Natural killer cell (primary cell): ENCODE data around the gene DLX4. TPM values are rescaled to one million over a fixed set of nuclear protein-coding genes. Genes with fewer than 3 reads are reported as not detected.

Source experiments
- ATAC-seq, 3 donors: fragments of 150-1000 bp in 2 of 3; fragments of 200-7000 bp in 1 of 3; cut with Tn5 transposase; 1 replicate in 1 of 3; 2 replicates in 2 of 3; pipeline ENCODE4 v1.10.0; 2021; ENCODE audit warnings: mild to moderate bottlenecking in 2 of 3, moderate library complexity in 2 of 3
- DNase-seq, 2 donors: peaks; one replicate each; pipeline versions ENCODE4 v3.0.0 to v3.0.0-alpha.2; 2013 to 2021; ENCODE audit warnings: mixed read lengths in 1 of 2
- H3K27ac ChIP-seq: one replicate; pipeline ENCODE4 v1.5.1; 2013; ENCODE audit warnings: mild to moderate bottlenecking, low read length
- H3K27me3 ChIP-seq: one replicate; pipeline ENCODE4 v1.6.1; 2013; ENCODE audit warnings: low read length; ENCODE audit not compliant: control insufficient read depth, insufficient read depth
- H3K36me3 ChIP-seq: one replicate; pipeline ENCODE4 v1.6.1; 2013; ENCODE audit warnings: low read length; ENCODE audit not compliant: control insufficient read depth, insufficient read depth
- H3K4me1 ChIP-seq: one replicate; pipeline ENCODE4 v1.6.1; 2013; ENCODE audit warnings: low read length; ENCODE audit not compliant: control insufficient read depth, insufficient read depth
- H3K4me3 ChIP-seq: one replicate; pipeline ENCODE4 v1.5.1; 2013; ENCODE audit warnings: low read length
- H3K9me3 ChIP-seq: one replicate; pipeline ENCODE4 v1.6.1; 2013; ENCODE audit warnings: low read length; ENCODE audit not compliant: control insufficient read depth, insufficient read depth
- H3K27ac Mint-ChIP-seq, 2 donors: one replicate each; pipeline ENCODE4 v1.8.0; 2022; ENCODE audit warnings: mild to moderate bottlenecking in 2 of 2, mixed read lengths in 2 of 2, moderate library complexity in 1 of 2
- H3K27me3 Mint-ChIP-seq, 2 donors: one replicate each; pipeline ENCODE4 v1.8.0; 2022; ENCODE audit warnings: low read depth in 2 of 2, mixed read lengths in 2 of 2
- H3K36me3 Mint-ChIP-seq: one replicate; pipeline ENCODE4 v1.8.0; 2022; ENCODE audit warnings: mixed read lengths
- H3K4me1 Mint-ChIP-seq, 2 donors: one replicate each; pipeline ENCODE4 v1.8.0; 2022; ENCODE audit warnings: mixed read lengths in 2 of 2
- H3K4me3 Mint-ChIP-seq: one replicate; pipeline ENCODE4 v1.8.0; 2022; ENCODE audit warnings: mild to moderate bottlenecking, moderate library complexity, mixed read lengths
- H3K9me3 Mint-ChIP-seq, 2 donors: one replicate each; pipeline ENCODE4 v1.8.0; 2022; ENCODE audit warnings: mixed read lengths in 2 of 2
- WGBS: methylation state at CpG from one replicate; pipeline ENCODE4 v1.1.7; 2013; ENCODE audit warnings: missing lambda C conversion rate; ENCODE audit not compliant: insufficient coverage; 5-methylcytosine and 5-hydroxymethylcytosine counted together
- intact Hi-C: fragments of 100-400 bp; cut with micrococcal nuclease; formaldehyde crosslinking; loops from one replicate; pipeline ENCODE4 v1.14.2; 2022
- total RNA-seq, 4 donors: library from RNA; stranded (reverse); fragments of 120-200 nt in 1 of 4; gene quantifications; one replicate each; pipeline versions ENCODE4 v1.2.3 to v1.2.4, GENCODE V29; 2013 to 2022
- TF ChIP-seq, protein P1 (sequence below): fragments of 200-600 bp; IDR thresholded peaks from one replicate; pipeline ENCODE4 v1.8.0; 2022; ENCODE audit warnings: antibody characterized with exemption

Gene DLX4
- total RNA-seq, 3 donors from 2014 or later (not counting 1 experiment from before 2014, with no cell fraction given) = 0.35 to 1.1 TPM; not detected in 1

DNA sequence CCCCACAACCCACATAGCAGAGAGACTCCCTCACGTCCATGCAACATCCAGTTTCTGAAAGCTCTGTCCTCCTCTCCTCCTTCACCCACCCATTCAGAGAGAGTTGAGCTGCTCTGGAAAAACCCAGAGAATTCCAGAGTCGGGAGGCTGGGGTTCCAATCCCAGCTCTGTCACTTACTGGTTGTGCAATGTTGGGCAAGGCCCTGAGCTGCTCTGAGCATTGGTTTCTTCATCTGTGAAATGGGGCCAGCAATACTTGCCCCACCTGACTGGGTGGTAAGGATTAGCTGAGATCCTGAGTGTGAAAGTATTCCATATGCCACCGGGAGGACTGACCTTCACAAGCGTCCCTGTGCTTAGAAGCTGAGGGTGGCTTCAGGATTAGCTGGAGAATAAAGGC, 12.2 kb upstream of the DLX4 start:
- 71% methylated on average over 4 of the region's 4 CpGs for WGBS
- no peak overlapping the region for H3K4me3 Mint-ChIP-seq

DNA sequence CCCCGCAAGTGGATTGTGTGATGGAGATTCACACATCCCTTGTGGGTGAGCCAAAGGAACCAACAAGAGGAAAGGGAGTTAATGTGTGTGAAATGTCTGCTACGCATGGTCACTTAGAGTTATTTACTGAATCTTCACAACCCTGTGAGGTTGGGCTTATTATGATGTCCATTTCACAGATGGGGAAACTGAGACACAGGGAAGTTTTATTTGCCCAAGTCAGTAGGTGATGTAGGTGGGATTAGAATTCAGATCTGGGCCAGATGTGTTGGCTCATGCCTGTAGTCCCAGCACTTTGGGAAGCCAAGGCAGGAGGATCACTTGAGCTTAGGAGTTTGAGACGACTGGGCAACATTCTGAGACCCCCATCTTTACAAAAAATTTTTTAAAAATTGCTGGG, 11.6 kb upstream of the DLX4 start:
- DNase-seq (no peak), ATAC-seq (no peak)
- 78% methylated on average over 3 of the region's 3 CpGs for WGBS
- Histone ChIP-seq H3K27ac (no peak overlapping the region), H3K9me3 (no peaks in the 10 kb centered on the region), H3K27me3 (peaks cover 2% of the 10 kb centered on the region), H3K4me1 (no peaks in the 10 kb centered on the region), H3K36me3 (no peaks in the 10 kb centered on the region), H3K4me3 (no peak overlapping the region)
- intact Hi-C loops = no loop called here
- Mint-ChIP-seq H3K36me3 (no peaks in the 10 kb centered on the region), H3K9me3 (no peaks in the 10 kb centered on the region), H3K4me1 (peaks cover 0 to 4% of the 10 kb centered on the region in 2 donors), H3K27ac (no peak overlapping the region), H3K4me3 (no peak overlapping the region), H3K27me3 (peaks cover 31 to 36% of the 10 kb centered on the region in 2 donors)
- TF ChIP-seq, protein P1, sequence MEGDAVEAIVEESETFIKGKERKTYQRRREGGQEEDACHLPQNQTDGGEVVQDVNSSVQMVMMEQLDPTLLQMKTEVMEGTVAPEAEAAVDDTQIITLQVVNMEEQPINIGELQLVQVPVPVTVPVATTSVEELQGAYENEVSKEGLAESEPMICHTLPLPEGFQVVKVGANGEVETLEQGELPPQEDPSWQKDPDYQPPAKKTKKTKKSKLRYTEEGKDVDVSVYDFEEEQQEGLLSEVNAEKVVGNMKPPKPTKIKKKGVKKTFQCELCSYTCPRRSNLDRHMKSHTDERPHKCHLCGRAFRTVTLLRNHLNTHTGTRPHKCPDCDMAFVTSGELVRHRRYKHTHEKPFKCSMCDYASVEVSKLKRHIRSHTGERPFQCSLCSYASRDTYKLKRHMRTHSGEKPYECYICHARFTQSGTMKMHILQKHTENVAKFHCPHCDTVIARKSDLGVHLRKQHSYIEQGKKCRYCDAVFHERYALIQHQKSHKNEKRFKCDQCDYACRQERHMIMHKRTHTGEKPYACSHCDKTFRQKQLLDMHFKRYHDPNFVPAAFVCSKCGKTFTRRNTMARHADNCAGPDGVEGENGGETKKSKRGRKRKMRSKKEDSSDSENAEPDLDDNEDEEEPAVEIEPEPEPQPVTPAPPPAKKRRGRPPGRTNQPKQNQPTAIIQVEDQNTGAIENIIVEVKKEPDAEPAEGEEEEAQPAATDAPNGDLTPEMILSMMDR = no peak

More for the DNA sequence above, 12.2 kb upstream of the DLX4 start:
- H3K36me3 ChIP-seq = no peaks in the 10 kb centered on the region
- no peak overlapping the region for H3K4me3 ChIP-seq
- H3K9me3 ChIP-seq = no peaks in the 10 kb centered on the region
- no peak overlapping the region for H3K27ac ChIP-seq
- intact Hi-C loops = no loop called here
- DNase-seq (no peak), ATAC-seq (no peak)
- peaks cover 34 to 35% of the 10 kb centered on the region in 2 donors for H3K27me3 Mint-ChIP-seq
- no peak overlapping the region for H3K27ac Mint-ChIP-seq
- H3K36me3 Mint-ChIP-seq = no peaks in the 10 kb centered on the region
- no peaks in the 10 kb centered on the region for H3K9me3 Mint-ChIP-seq
- peaks cover 0 to 4% of the 10 kb centered on the region in 2 donors for H3K4me1 Mint-ChIP-seq
- no peaks in the 10 kb centered on the region for H3K27me3 ChIP-seq
- no peaks in the 10 kb centered on the region for H3K4me1 ChIP-seq
- TF ChIP-seq, protein P1 = no peak

DNA sequence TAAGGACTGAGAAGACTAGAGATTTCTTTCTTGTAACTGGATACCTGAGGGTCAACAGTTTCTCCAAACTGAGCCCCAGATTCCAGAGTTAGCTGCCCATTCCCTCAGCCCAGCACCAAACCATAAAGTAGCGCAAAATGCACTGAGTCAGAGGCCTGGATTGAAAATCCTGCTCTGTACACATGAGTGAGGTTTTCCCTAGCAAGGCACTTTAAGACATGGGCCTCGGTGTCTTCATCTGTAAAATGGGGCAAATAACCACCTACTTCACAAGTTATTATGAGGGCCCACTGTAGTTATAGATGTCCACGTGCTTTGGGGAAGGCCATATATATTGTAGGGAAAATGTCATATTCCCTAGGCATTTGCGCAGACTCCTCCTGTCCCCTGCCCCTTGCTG, 10.3 kb upstream of the DLX4 start:
- Mint-ChIP-seq H3K4me1 (peaks cover 5 to 6% of the 10 kb centered on the region in 2 donors), H3K4me3 (no peak overlapping the region), H3K27ac (no peak overlapping the region), H3K9me3 (no peaks in the 10 kb centered on the region), H3K36me3 (no peaks in the 10 kb centered on the region), H3K27me3 (peaks cover 24 to 38% of the 10 kb centered on the region in 2 donors)
- Histone ChIP-seq H3K4me1 (peaks cover 3% of the 10 kb centered on the region), H3K4me3 (no peak overlapping the region), H3K27ac (no peak overlapping the region), H3K9me3 (no peaks in the 10 kb centered on the region), H3K36me3 (no peaks in the 10 kb centered on the region), H3K27me3 (peaks cover 16% of the 10 kb centered on the region)
- no peak for DNase-seq
- ATAC-seq = no peak
- intact Hi-C loops = no loop called here
- TF ChIP-seq, protein P1 = no peak
- 90% methylated on average over 2 of the region's 4 CpGs for WGBS
